K562 (cell line): ENCODE measurements around the gene CCDC158. TPM values are rescaled to one million over a fixed set of nuclear protein-coding genes. Genes with fewer than 3 reads are reported as not detected.

Experiments used
- ATAC-seq: fragments of 200-7000 bp; cut with Tn5 transposase; 3 replicates; pipeline ENCODE4 v1.9.1; 2020; ENCODE audit warnings: moderate library complexity
- BruUV-seq: library from RNA; stranded (reverse); fragments of 400-500 nt; replicated peaks from 2 replicates; lab custom pipeline; 2021; lab: Mats Ljungman, UMichigan
- CTCF ChIA-PET: fragments of 300-600 bp; formaldehyde crosslinking; extraction: SDS; loops from one replicate; lab custom pipeline; 2021; ENCODE audit warnings: low intra/inter-chr PET ratio; lab: Yijun Ruan, JAX
- POLR2A ChIA-PET: fragments of 300-600, 350-650 bp; sonication (Branson Sonifier 250); formaldehyde crosslinking; extraction: SDS; loops from one replicate; lab custom pipeline; 2021; ENCODE audit warnings: antibody characterized with exemption, inconsistent platforms; lab: Yijun Ruan, JAX
- DNase-seq, 4 experiments: peaks; one replicate each; pipeline versions ENCODE4 v3.0.0 to v3.0.0-alpha.2; 2011 to 2018; ENCODE audit warnings: low spot score in 3 of 4, mixed read lengths in 3 of 4; ENCODE audit errors: extremely low read depth in 1 of 4
- FAIRE-seq: peaks from 2 replicates; lab custom pipeline; 2011; peaks lifted over from hg19 to GRCh38; lab: Jason Lieb, UNC
- H2AFZ ChIP-seq: 2 replicates; pipeline ENCODE4 v1.6.0; 2011; ENCODE audit warnings: low read depth, low read length, control low read depth, inconsistent platforms
- H3K27ac ChIP-seq: fragments of 200-600 bp; 3 replicates; pipeline ENCODE4 v1.8.0; 2011; ENCODE audit warnings: low read depth, mild to moderate bottlenecking, control low read depth, inconsistent platforms, low read length, moderate library complexity, mixed read lengths; ENCODE audit errors: extremely low read depth
- H3K27me3 ChIP-seq, 2 experiments: fragments of 300-600 bp in 1 of 2; 2 replicates in 1 of 2; 3 replicates in 1 of 2; pipeline versions ENCODE4 v1.6.0 to v1.8.0; 2011; ENCODE audit warnings: inconsistent platforms in 2 of 2, low read length in 2 of 2, mild to moderate bottlenecking in 1 of 2, mixed read lengths in 1 of 2, moderate library complexity in 1 of 2; ENCODE audit not compliant: control insufficient read depth in 2 of 2, insufficient read depth in 2 of 2
- H3K36me3 ChIP-seq: fragments of 300-600 bp; 3 replicates; pipeline ENCODE4 v1.8.0; 2011; ENCODE audit warnings: mild to moderate bottlenecking, low read length, inconsistent platforms; ENCODE audit not compliant: control insufficient read depth, insufficient read depth
- H3K4me1 ChIP-seq, 2 experiments: fragments of 200-600 bp in 1 of 2; replicated peaks in 1 of 2; 2 replicates in 1 of 2; 3 replicates in 1 of 2; pipeline versions ENCODE4 v1.5.1 to v1.8.0; 2011; ENCODE audit warnings: inconsistent platforms in 2 of 2, low read length in 2 of 2, mild to moderate bottlenecking in 1 of 2, mixed read lengths in 1 of 2, moderate library complexity in 1 of 2; ENCODE audit not compliant: control insufficient read depth in 2 of 2, insufficient read depth in 2 of 2
- H3K4me2 ChIP-seq: 2 replicates; pipeline ENCODE4 v1.6.1; 2011; ENCODE audit warnings: low read length, control low read depth, inconsistent platforms, mixed read lengths; ENCODE audit not compliant: insufficient read depth
- H3K4me3 ChIP-seq: fragments of 200-600 bp; sonication (generic), shearing (Covaris generic); 2 replicates; pipeline ENCODE4 v1.5.1; 2016; ENCODE audit warnings: control low read depth, inconsistent platforms
- H3K79me2 ChIP-seq: fragments of 200-600 bp; 3 replicates; pipeline ENCODE4 v1.8.0; 2011; ENCODE audit warnings: low read length, inconsistent platforms; ENCODE audit not compliant: control insufficient read depth, insufficient read depth
- H3K9ac ChIP-seq, 2 experiments: 2 replicates each; pipeline versions ENCODE4 v1.6.0 to v1.6.1; 2011; ENCODE audit warnings: low read depth in 2 of 2, low read length in 2 of 2, control low read depth in 1 of 2, inconsistent platforms in 1 of 2, mild to moderate bottlenecking in 1 of 2, mixed read lengths in 1 of 2; ENCODE audit not compliant: insufficient read depth in 1 of 2
- H3K9me1 ChIP-seq: one replicate; pipeline ENCODE4 v1.6.0; 2011; ENCODE audit warnings: inconsistent platforms, mild to moderate bottlenecking, low read length, moderate library complexity; ENCODE audit not compliant: control insufficient read depth, insufficient read depth
- H3K9me3 ChIP-seq: replicated peaks from 2 replicates; pipeline ENCODE4 v1.5.1; 2011; ENCODE audit warnings: low read depth, low read length, inconsistent platforms; ENCODE audit not compliant: control insufficient read depth, insufficient read depth
- H4K20me1 ChIP-seq: replicated peaks from 2 replicates; pipeline ENCODE4 v1.6.1; 2011; ENCODE audit warnings: low read length, inconsistent platforms, mixed read lengths; ENCODE audit not compliant: control insufficient read depth, insufficient read depth
- RAD21 ChIP-seq, 2 experiments: fragments of 250-450 bp in 1 of 2; fragments of 450-650 bp in 1 of 2; sonication (Bioruptor Pico) in 1 of 2; formaldehyde crosslinking in 1 of 2; IDR thresholded peaks in 1 of 2; conservative IDR thresholded peaks in 1 of 2; 2 replicates each; pipeline versions ENCODE4 v1.4.0 to v1.8.0; 2020 to 2022; ENCODE audit warnings: mild to moderate bottlenecking in 2 of 2, moderate library complexity in 1 of 2
- RREB1 ChIP-seq: fragments of 250-450 bp; sonication (Bioruptor Pico); IDR thresholded peaks from 2 replicates; pipeline ENCODE4 v1.4.0; 2020
- SP2 ChIP-seq: IDR thresholded peaks from 2 replicates; pipeline ENCODE4 v1.6.1; 2011; ENCODE audit warnings: mild to moderate bottlenecking, low read depth, low read length, moderate library complexity; ENCODE audit not compliant: poor library complexity, severe bottlenecking; ENCODE audit errors: extremely low read depth
- UBTF ChIP-seq, 2 experiments: IDR thresholded peaks; 2 replicates each; pipeline ENCODE4 v1.6.1; 2012; ENCODE audit warnings: improper control_type of control experiment in 2 of 2, low read depth in 2 of 2, low read length in 2 of 2, borderline replicate concordance in 1 of 2
- ZBTB34 ChIP-seq: fragments of 250-450 bp; sonication (Bioruptor Pico); IDR thresholded peaks from 2 replicates; pipeline ENCODE4 v1.8.0; 2021; ENCODE audit warnings: mild to moderate bottlenecking, moderate library complexity
- ZNF444 ChIP-seq: fragments of 250-450 bp; sonication (Bioruptor Pico); IDR thresholded peaks from 2 replicates; pipeline ENCODE4 v1.4.0; 2020; ENCODE audit warnings: mild to moderate bottlenecking, moderate library complexity
- ZNF518B ChIP-seq: fragments of 250-450 bp; sonication (Bioruptor Pico); IDR thresholded peaks from 2 replicates; pipeline ENCODE4 v1.5.0; 2021; ENCODE audit warnings: mild to moderate bottlenecking, moderate library complexity
- ZNF707 ChIP-seq: fragments of 250-450 bp; sonication (Bioruptor Pico); conservative IDR thresholded peaks from 2 replicates; pipeline ENCODE4 v1.8.0; 2022; ENCODE audit warnings: inconsistent platforms, mild to moderate bottlenecking, moderate library complexity
- whole genome bisulfite sequencing: fragments of 100-300 bp; shearing (Covaris generic); methylation state at CpG from one replicate; pipeline ENCODE4 v1.1.6; 2016; ENCODE audit warnings: low coverage, mixed read lengths; ENCODE audit not compliant: insufficient coverage; ENCODE audit errors: missing lambda C conversion rate; 5-methylcytosine and 5-hydroxymethylcytosine counted together
- in situ Hi-C: fragments of 300-500 bp; cut with MboI; formaldehyde crosslinking; loops from 4 replicates; pipeline ENCODE4 v1.15.0; 2018; ENCODE audit warnings: inconsistent platforms, mixed read lengths
- intact Hi-C: fragments of 100-400 bp; cut with micrococcal nuclease; formaldehyde crosslinking; loops from 2 replicates; pipeline ENCODE4 v1.14.2; 2022
- polyA plus RNA-seq, 8 experiments: library from polyadenylated mRNA; depleted of rRNA in 4 of 8; stranded (reverse) in 5 of 8; unstranded in 3 of 8; fragments of >200 nt; fragmentation: Nextera tagmentation in 2 of 8; fragmentation: Illumina TruSeq in 1 of 8; extraction: Ambion mirVana in 2 of 8; extraction: Trizol in 1 of 8; gene quantifications; 2 replicates each; pipeline versions ENCODE4 v1.2.1 to v1.2.3, GENCODE V29; 2011 to 2014; ENCODE audit warnings: inconsistent platforms in 1 of 8, missing spikeins in 1 of 8
- total RNA-seq, 7 experiments: library from RNA; depleted of rRNA in 6 of 7; stranded (reverse); fragments of >200 nt in 6 of 7; fragmentation: Illumina TruSeq in 2 of 7; extraction: Trizol in 2 of 7; gene quantifications; 2 replicates each; pipeline versions ENCODE4 v1.2.1 to v1.2.3, GENCODE V29; 2011 to 2021; ENCODE audit warnings: low replicate concordance in 1 of 7

The CCDC158 gene
- total and polyA plus RNA-seq, 9 of the 15 experiments (the other 6 are each of a cell fraction or from before 2014, with no cell fraction given): not detected

- Histone ChIP-seq H3K9ac (no peak overlapping the region), H3K36me3 (no peaks in the 10 kb centered on the region), H3K4me1 (no peaks in the 10 kb centered on the region), H3K9me1 (no peaks in the 10 kb centered on the region), H3K79me2 (no peaks in the 10 kb centered on the region), H3K4me2 (no peak overlapping the region), H3K27me3 (peaks cover 4 to 5% of the 10 kb centered on the region in 2 experiments; a peak in 1 of 5 replicates), H3K4me3 (no peak overlapping the region), H2AFZ (no peak overlapping the region), H4K20me1 (no peaks in the 10 kb centered on the region), H3K9me3 (no peaks in the 10 kb centered on the region), H3K27ac (no peak overlapping the region)
- 8% methylated on average over 5 of the region's 5 CpGs for WGBS
- FAIRE-seq (no peak), DNase-seq (no peak), ATAC-seq (no peak)
- intact Hi-C loops: no loop called here
- no TSS peak for BruUV-seq
- ChIA-PET CTCF (no interaction called here), POLR2A (no interaction called here)
- in situ Hi-C loops: no loop called here
- no peak for TF ChIP-seq RREB1 (CRISPR knock-in tag)
- TF ChIP-seq ZNF518B (CRISPR knock-in tag): no peak
- no peak for TF ChIP-seq UBTF (IDR thresholded peaks at IDR 0.05; ENCODE audit: borderline replicate concordance in 1 of 2, low read depth in 2 of 2, low read length in 2 of 2)
- no peak for TF ChIP-seq SP2
- TF ChIP-seq ZNF444 (CRISPR knock-in tag): no peak
- TF ChIP-seq ZNF707 (CRISPR knock-in tag): no peak
- TF ChIP-seq ZBTB34 (CRISPR knock-in tag): no peak
- no peak for TF ChIP-seq RAD21 (CRISPR knock-in tag; conservative IDR thresholded peaks at IDR 0.05 in 1 of 2, IDR thresholded peaks at IDR 0.05 in 1 of 2)
Observed at GRCh38 chr4:76406081-76406480, 14.9 kb downstream of the CCDC158 start.
